ENCODE results near the gene SCAMP1.

Gene SCAMP1

GRCh38 chr5:78339617-78340436 is 20.6 kb upstream of the SCAMP1 start:
- DNase-seq, result no peak
- Histone ChIP-seq H2AFZ (ENCODE audit: low read depth, low read length) (no peak overlapping the region), H2BK120ac (ENCODE audit: low read depth, low read length) (no peak overlapping the region), H2BK5ac (ENCODE audit: low read depth, low read length, poor library complexity, severe bottlenecking) (no peak overlapping the region), H3K4ac (ENCODE audit: low read depth in 1 of 2, low read length in 2 of 2) (no peak overlapping the region), H3K4me1 (ENCODE audit: control insufficient read depth, insufficient read depth, low read depth, low read length) (no peaks in the 10 kb centered on the region), H3K23ac (ENCODE audit: low read length in 2 of 2) (no peak overlapping the region), H2AK5ac (ENCODE audit: low read length, severe bottlenecking) (no peak overlapping the region), H3K4me3 (ENCODE audit: insufficient read depth in 1 of 2, low read depth in 1 of 2, low read length in 2 of 2) (no peak overlapping the region), H3K27ac (ENCODE audit: low read length, poor library complexity, severe bottlenecking) (no peak overlapping the region), H3K36me3 (ENCODE audit: control insufficient read depth in 1 of 2, insufficient read depth in 2 of 2, low read depth in 1 of 2, low read length in 2 of 2) (no peaks in the 10 kb centered on the region), H3K18ac (ENCODE audit: low read depth in 1 of 2, low read length in 2 of 2) (no peak overlapping the region), H3K9ac (ENCODE audit: low read length) (no peak overlapping the region), H3K9me3 (ENCODE audit: control insufficient read depth, low read length) (peaks cover 18% of the 10 kb centered on the region), H2BK12ac (ENCODE audit: low read length in 2 of 2) (no peak overlapping the region), H4K8ac (ENCODE audit: low read length) (no peak overlapping the region), H3K4me2 (ENCODE audit: low read length, poor library complexity, severe bottlenecking) (no peak overlapping the region), H2BK15ac (ENCODE audit: low read depth, poor library complexity, severe bottlenecking) (no peak overlapping the region), H3K27me3 (ENCODE audit: control insufficient read depth in 1 of 2, insufficient read depth in 1 of 2, low read length in 2 of 2) (no peaks in the 10 kb centered on the region), H3K79me1 (replicated peaks; ENCODE audit: low read length, poor library complexity, severe bottlenecking) (no peaks in the 10 kb centered on the region), H4K91ac (ENCODE audit: low read length) (no peak overlapping the region), H3K14ac (ENCODE audit: low read length in 2 of 2) (no peak overlapping the region)
- WGBS, result 76% methylated on average over 5 of the region's 5 CpGs

- Histone ChIP-seq H2AFZ (ENCODE audit: low read depth, low read length) (no peak overlapping the region), H4K8ac (ENCODE audit: low read length) (no peak overlapping the region), H3K23ac (ENCODE audit: low read length in 2 of 2) (no peak overlapping the region), H2BK120ac (ENCODE audit: low read depth, low read length) (no peak overlapping the region), H3K14ac (ENCODE audit: low read length in 2 of 2) (no peak overlapping the region), H3K4me2 (ENCODE audit: low read length, poor library complexity, severe bottlenecking) (no peak overlapping the region), H3K18ac (ENCODE audit: low read depth in 1 of 2, low read length in 2 of 2) (no peak overlapping the region), H3K9ac (ENCODE audit: low read length) (no peak overlapping the region), H3K27ac (ENCODE audit: low read length, poor library complexity, severe bottlenecking) (no peak overlapping the region), H3K4ac (ENCODE audit: low read depth in 1 of 2, low read length in 2 of 2) (no peak overlapping the region), H3K9me3 (ENCODE audit: control insufficient read depth, low read length) (peaks cover 18% of the 10 kb centered on the region), H3K4me1 (ENCODE audit: control insufficient read depth, insufficient read depth, low read depth, low read length) (peaks cover 2% of the 10 kb centered on the region), H3K4me3 (ENCODE audit: insufficient read depth in 1 of 2, low read depth in 1 of 2, low read length in 2 of 2) (no peak overlapping the region), H2BK15ac (ENCODE audit: low read depth, poor library complexity, severe bottlenecking) (no peak overlapping the region), H3K79me1 (replicated peaks; ENCODE audit: low read length, poor library complexity, severe bottlenecking) (no peaks in the 10 kb centered on the region), H2BK5ac (ENCODE audit: low read depth, low read length, poor library complexity, severe bottlenecking) (no peak overlapping the region), H2BK12ac (ENCODE audit: low read length in 2 of 2) (no peak overlapping the region), H3K27me3 (ENCODE audit: control insufficient read depth in 1 of 2, insufficient read depth in 1 of 2, low read length in 2 of 2) (no peaks in the 10 kb centered on the region), H3K36me3 (ENCODE audit: control insufficient read depth in 1 of 2, insufficient read depth in 2 of 2, low read depth in 1 of 2, low read length in 2 of 2) (no peaks in the 10 kb centered on the region), H4K91ac (ENCODE audit: low read length) (no peak overlapping the region), H2AK5ac (ENCODE audit: low read length, severe bottlenecking) (no peak overlapping the region)
- WGBS, result 45% methylated on average over 1 of the region's 3 CpGs
- no peak for DNase-seq
These were observed 19.0 kb upstream of the SCAMP1 start for GRCh38 chr5:78341440-78341839.

- Histone ChIP-seq H2BK12ac (ENCODE audit: low read length in 2 of 2) (peak overlapping the region in 1 of 2 experiments; percentile 28), H3K4ac (ENCODE audit: low read depth in 1 of 2, low read length in 2 of 2) (peak overlapping the region in 1 of 2 experiments; percentile 15), H2AFZ (ENCODE audit: low read depth, low read length) (no peak overlapping the region), H3K18ac (ENCODE audit: low read depth in 1 of 2, low read length in 2 of 2) (peak overlapping the region; percentile 45 to 86), H3K4me1 (ENCODE audit: control insufficient read depth, insufficient read depth, low read depth, low read length) (peaks cover 2% of the 10 kb centered on the region), H3K4me2 (ENCODE audit: low read length, poor library complexity, severe bottlenecking) (no peak overlapping the region), H4K91ac (ENCODE audit: low read length) (peak overlapping the region; percentile 34), H2BK5ac (ENCODE audit: low read depth, low read length, poor library complexity, severe bottlenecking) (no peak overlapping the region), H3K23ac (ENCODE audit: low read length in 2 of 2) (no peak overlapping the region), H4K8ac (ENCODE audit: low read length) (peak overlapping the region; percentile 59), H3K9ac (ENCODE audit: low read length) (peak overlapping the region; percentile 79), H2BK15ac (ENCODE audit: low read depth, poor library complexity, severe bottlenecking) (no peak overlapping the region), H3K27ac (ENCODE audit: low read length, poor library complexity, severe bottlenecking) (no peak overlapping the region), H3K27me3 (ENCODE audit: control insufficient read depth in 1 of 2, insufficient read depth in 1 of 2, low read length in 2 of 2) (no peaks in the 10 kb centered on the region), H3K14ac (ENCODE audit: low read length in 2 of 2) (peak overlapping the region in 1 of 2 experiments; percentile 72), H2BK120ac (ENCODE audit: low read depth, low read length) (no peak overlapping the region), H3K79me1 (replicated peaks; ENCODE audit: low read length, poor library complexity, severe bottlenecking) (no peaks in the 10 kb centered on the region), H3K9me3 (ENCODE audit: control insufficient read depth, low read length) (no peaks in the 10 kb centered on the region), H3K4me3 (ENCODE audit: insufficient read depth in 1 of 2, low read depth in 1 of 2, low read length in 2 of 2) (peak overlapping the region in 1 of 2 experiments; percentile 8), H3K36me3 (ENCODE audit: control insufficient read depth in 1 of 2, insufficient read depth in 2 of 2, low read depth in 1 of 2, low read length in 2 of 2) (no peaks in the 10 kb centered on the region), H2AK5ac (ENCODE audit: low read length, severe bottlenecking) (no peak overlapping the region)
- DNase-seq, result peak; percentile 4
- 83% methylated on average over 1 of the region's 3 CpGs for WGBS
These were observed 14.9 kb upstream of the SCAMP1 start for GRCh38 chr5:78345485-78345884.

- Histone ChIP-seq H3K4me3 (ENCODE audit: insufficient read depth in 1 of 2, low read depth in 1 of 2, low read length in 2 of 2) (no peak overlapping the region), H2AK5ac (ENCODE audit: low read length, severe bottlenecking) (no peak overlapping the region), H2AFZ (ENCODE audit: low read depth, low read length) (no peak overlapping the region), H3K9ac (ENCODE audit: low read length) (no peak overlapping the region), H3K4ac (ENCODE audit: low read depth in 1 of 2, low read length in 2 of 2) (no peak overlapping the region), H2BK120ac (ENCODE audit: low read depth, low read length) (no peak overlapping the region), H3K27ac (ENCODE audit: low read length, poor library complexity, severe bottlenecking) (no peak overlapping the region), H3K79me1 (replicated peaks; ENCODE audit: low read length, poor library complexity, severe bottlenecking) (peaks cover 5% of the 10 kb centered on the region), H3K14ac (ENCODE audit: low read length in 2 of 2) (no peak overlapping the region), H3K23ac (ENCODE audit: low read length in 2 of 2) (no peak overlapping the region), H3K4me2 (ENCODE audit: low read length, poor library complexity, severe bottlenecking) (no peak overlapping the region), H4K91ac (ENCODE audit: low read length) (no peak overlapping the region), H2BK5ac (ENCODE audit: low read depth, low read length, poor library complexity, severe bottlenecking) (no peak overlapping the region), H3K27me3 (ENCODE audit: control insufficient read depth in 1 of 2, insufficient read depth in 1 of 2, low read length in 2 of 2) (no peaks in the 10 kb centered on the region), H2BK15ac (ENCODE audit: low read depth, poor library complexity, severe bottlenecking) (no peak overlapping the region), H4K8ac (ENCODE audit: low read length) (no peak overlapping the region), H3K4me1 (ENCODE audit: control insufficient read depth, insufficient read depth, low read depth, low read length) (no peaks in the 10 kb centered on the region), H3K36me3 (ENCODE audit: control insufficient read depth in 1 of 2, insufficient read depth in 2 of 2, low read depth in 1 of 2, low read length in 2 of 2) (peaks cover 8 to 26% of the 10 kb centered on the region in 2 experiments), H2BK12ac (ENCODE audit: low read length in 2 of 2) (no peak overlapping the region), H3K9me3 (ENCODE audit: control insufficient read depth, low read length) (no peaks in the 10 kb centered on the region), H3K18ac (ENCODE audit: low read depth in 1 of 2, low read length in 2 of 2) (no peak overlapping the region)
- no peak for DNase-seq
- 85% methylated on average over 4 of the region's 4 CpGs for WGBS
These were observed 6.9 kb upstream of the SCAMP1 start for GRCh38 chr5:78353520-78353919.

Data from mesenchymal stem cell (in vitro differentiated cells and primary cell).